GM19025 (cell line): ENCODE measurements around the gene CTSA.
A peak's percentile ranks its signal among the peaks of the same experiment; 100 is the strongest.

Experiments used
- ATAC-seq: cut with Tn5 transposase; IDR thresholded peaks from one replicate; pipeline ENCODE4 v1.9.1; 2021; ENCODE audit warnings: mild to moderate bottlenecking, low read depth, moderate library complexity; ENCODE audit not compliant: unreplicated experiment

CTSA gene

GRCh38 chr20:45890985-45891983, at the start of gene CTSA, which contains the start of gene NEURL2:
CTSA (plus strand) TSS chr20:45891335; CDS start chr20:45891569, 234 bp downstream.
NEURL2 (minus strand) TSS chr20:45891208; CDS start chr20:45890991, 217 bp downstream.
- peak; percentile 68 for ATAC-seq

- no peak for ATAC-seq
These were observed 49.6 kb upstream of the CTSA start for GRCh38 chr20:45841407-45842129.

GRCh38 chr20:45842169-45842812, 48.8 kb upstream of the CTSA start:
- no peak for ATAC-seq

GRCh38 chr20:45843506-45843905, 47.6 kb upstream of the CTSA start:
- no peak for ATAC-seq

GRCh38 chr20:45845452-45845851, 45.7 kb upstream of the CTSA start:
- ATAC-seq = no peak

GRCh38 chr20:45848421-45848820, 42.7 kb upstream of the CTSA start:
- no peak for ATAC-seq

GRCh38 chr20:45848969-45849582, 42.1 kb upstream of the CTSA start:
- ATAC-seq = no peak

- ATAC-seq = no peak
These were observed 40.9 kb upstream of the CTSA start for GRCh38 chr20:45850238-45850637.

GRCh38 chr20:45850926-45851325, 40.2 kb upstream of the CTSA start:
- ATAC-seq = no peak

GRCh38 chr20:45851501-45851900, 39.6 kb upstream of the CTSA start:
- no peak for ATAC-seq

GRCh38 chr20:45852326-45852725, 38.8 kb upstream of the CTSA start:
- no peak for ATAC-seq

- ATAC-seq = no peak
These were observed 37.7 kb upstream of the CTSA start for GRCh38 chr20:45853484-45853883.

GRCh38 chr20:45857114-45857881, 33.8 kb upstream of the CTSA start, which contains the start of the genes ACOT8 and ZSWIM3:
ACOT8 (minus strand) TSS chr20:45857392; CDS start chr20:45857315, 77 bp downstream.
ZSWIM3 (plus strand) TSS chr20:45857614; CDS start chr20:45857826, 212 bp downstream.
- peak; percentile 98 for ATAC-seq

GRCh38 chr20:45857882-45858216, 33.3 kb upstream of the CTSA start:
- ATAC-seq = peak; percentile 7

GRCh38 chr20:45859916-45860315, 31.2 kb upstream of the CTSA start:
- no peak for ATAC-seq

- ATAC-seq = no peak
These were observed 30.4 kb upstream of the CTSA start for GRCh38 chr20:45860560-45861220.

GRCh38 chr20:45861221-45862075, 29.7 kb upstream of the CTSA start:
- no peak for ATAC-seq
